ENCODE data around the gene FILIP1L. TPM values are rescaled to one million over a fixed set of nuclear protein-coding genes. Genes with fewer than 3 reads are reported as not detected.
A peak's percentile ranks its signal among the peaks of the same experiment; 100 is the strongest.

The FILIP1L gene
- total RNA-seq, 1 donor from 2014 or later: 19.4 TPM

DNA sequence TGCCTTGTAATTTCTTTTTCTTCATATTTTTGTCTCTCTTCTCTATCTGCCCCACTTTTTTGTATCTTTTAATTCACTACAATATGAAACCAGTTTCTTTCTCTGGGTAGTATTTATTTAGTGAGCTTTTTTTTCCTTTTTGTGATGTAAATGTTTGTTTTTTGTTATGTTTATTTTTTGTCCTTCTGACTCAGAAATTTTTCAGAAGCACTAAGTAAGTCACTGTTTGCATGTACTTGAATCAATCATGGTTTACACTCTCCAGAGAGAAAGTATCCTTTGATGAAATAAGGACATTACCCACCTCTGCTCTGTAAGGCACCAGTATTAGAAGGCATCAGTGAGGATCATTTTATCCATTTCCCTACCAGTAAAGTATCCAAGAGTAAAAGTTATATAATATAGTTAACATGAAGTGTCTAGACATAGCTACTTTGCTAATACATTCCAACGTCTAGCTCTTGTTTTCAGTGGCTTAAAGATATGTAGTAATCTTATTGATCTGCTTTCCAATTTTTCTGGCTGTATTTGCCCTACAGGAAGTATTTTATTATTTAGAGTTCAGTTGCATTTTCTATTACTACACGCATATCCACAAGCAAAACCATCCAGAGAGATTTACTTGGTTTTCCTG lies 25.4 kb downstream of the FILIP1L start:
- H3K27ac Mint-ChIP-seq: peak overlapping the region; percentile 19
- H3K36me3 Mint-ChIP-seq (ENCODE audit: insufficient read depth): no peaks in the 10 kb centered on the region
- H3K9me3 Mint-ChIP-seq (ENCODE audit: low read depth): no peaks in the 10 kb centered on the region
- H3K4me1 Mint-ChIP-seq (ENCODE audit: low read depth): peaks cover 49% of the 10 kb centered on the region
- DNase-seq (ENCODE audit: low spot score, unreplicated experiment): no peak
- no peaks in the 10 kb centered on the region for H3K27me3 Mint-ChIP-seq
- TF ChIP-seq, protein P1, sequence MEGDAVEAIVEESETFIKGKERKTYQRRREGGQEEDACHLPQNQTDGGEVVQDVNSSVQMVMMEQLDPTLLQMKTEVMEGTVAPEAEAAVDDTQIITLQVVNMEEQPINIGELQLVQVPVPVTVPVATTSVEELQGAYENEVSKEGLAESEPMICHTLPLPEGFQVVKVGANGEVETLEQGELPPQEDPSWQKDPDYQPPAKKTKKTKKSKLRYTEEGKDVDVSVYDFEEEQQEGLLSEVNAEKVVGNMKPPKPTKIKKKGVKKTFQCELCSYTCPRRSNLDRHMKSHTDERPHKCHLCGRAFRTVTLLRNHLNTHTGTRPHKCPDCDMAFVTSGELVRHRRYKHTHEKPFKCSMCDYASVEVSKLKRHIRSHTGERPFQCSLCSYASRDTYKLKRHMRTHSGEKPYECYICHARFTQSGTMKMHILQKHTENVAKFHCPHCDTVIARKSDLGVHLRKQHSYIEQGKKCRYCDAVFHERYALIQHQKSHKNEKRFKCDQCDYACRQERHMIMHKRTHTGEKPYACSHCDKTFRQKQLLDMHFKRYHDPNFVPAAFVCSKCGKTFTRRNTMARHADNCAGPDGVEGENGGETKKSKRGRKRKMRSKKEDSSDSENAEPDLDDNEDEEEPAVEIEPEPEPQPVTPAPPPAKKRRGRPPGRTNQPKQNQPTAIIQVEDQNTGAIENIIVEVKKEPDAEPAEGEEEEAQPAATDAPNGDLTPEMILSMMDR (IDR thresholded peaks at IDR 0.05; ENCODE audit: unreplicated experiment): no peak
- no peak overlapping the region for H3K4me3 Mint-ChIP-seq (ENCODE audit: low read depth)

GRCh38 chr3:100087198-100087597 lies 27.1 kb downstream of the FILIP1L start:
- DNase-seq (ENCODE audit: low spot score, unreplicated experiment): no peak
- no peaks in the 10 kb centered on the region for H3K9me3 Mint-ChIP-seq (ENCODE audit: low read depth)

GRCh38 chr3:100086401-100086800 lies 27.9 kb downstream of the FILIP1L start:
- Mint-ChIP-seq H3K4me1 (ENCODE audit: low read depth) (peaks cover 58% of the 10 kb centered on the region), H3K27me3 (no peaks in the 10 kb centered on the region), H3K36me3 (ENCODE audit: insufficient read depth) (no peaks in the 10 kb centered on the region), H3K9me3 (ENCODE audit: low read depth) (no peaks in the 10 kb centered on the region), H3K4me3 (ENCODE audit: low read depth) (no peak overlapping the region), H3K27ac (no peak overlapping the region)
- TF ChIP-seq, protein P1 (IDR thresholded peaks at IDR 0.05; ENCODE audit: unreplicated experiment): no peak
- DNase-seq (ENCODE audit: low spot score, unreplicated experiment): no peak

More at GRCh38 chr3:100087198-100087597, 27.1 kb downstream of the FILIP1L start:
- no peak overlapping the region for H3K4me3 Mint-ChIP-seq (ENCODE audit: low read depth)
- TF ChIP-seq, protein P1 (IDR thresholded peaks at IDR 0.05; ENCODE audit: unreplicated experiment): no peak
- no peaks in the 10 kb centered on the region for H3K27me3 Mint-ChIP-seq
- H3K27ac Mint-ChIP-seq: peak overlapping the region; percentile 62
- peaks cover 58% of the 10 kb centered on the region for H3K4me1 Mint-ChIP-seq (ENCODE audit: low read depth)
- H3K36me3 Mint-ChIP-seq (ENCODE audit: insufficient read depth): no peaks in the 10 kb centered on the region

GRCh38 chr3:100084100-100084806 lies 30.0 kb downstream of the FILIP1L start:
- no peak for DNase-seq (ENCODE audit: low spot score, unreplicated experiment)
- no peaks in the 10 kb centered on the region for H3K9me3 Mint-ChIP-seq (ENCODE audit: low read depth)
- H3K36me3 Mint-ChIP-seq (ENCODE audit: insufficient read depth): no peaks in the 10 kb centered on the region
- no peaks in the 10 kb centered on the region for H3K27me3 Mint-ChIP-seq
- H3K4me3 Mint-ChIP-seq (ENCODE audit: low read depth): no peak overlapping the region
- H3K4me1 Mint-ChIP-seq (ENCODE audit: low read depth): peaks cover 57% of the 10 kb centered on the region
- TF ChIP-seq, protein P1 (IDR thresholded peaks at IDR 0.05; ENCODE audit: unreplicated experiment): no peak
- H3K27ac Mint-ChIP-seq: no peak overlapping the region

- Mint-ChIP-seq H3K4me3 (ENCODE audit: low read depth) (no peak overlapping the region), H3K9me3 (ENCODE audit: low read depth) (no peaks in the 10 kb centered on the region), H3K36me3 (ENCODE audit: insufficient read depth) (no peaks in the 10 kb centered on the region), H3K27me3 (no peaks in the 10 kb centered on the region), H3K27ac (no peak overlapping the region), H3K4me1 (ENCODE audit: low read depth) (peaks cover 49% of the 10 kb centered on the region)
- no peak for DNase-seq (ENCODE audit: low spot score, unreplicated experiment)
- TF ChIP-seq, protein P1 (IDR thresholded peaks at IDR 0.05; ENCODE audit: unreplicated experiment): no peak
Observed at GRCh38 chr3:100083209-100083608, 31.1 kb downstream of the FILIP1L start.

Data from progenitor cell of endocrine pancreas (in vitro differentiated cells).